ENCODE data around the gene DUSP19.

GRCh38 chr2:183134016-183134415, 55.5 kb downstream of the DUSP19 start:
- TF ChIP-seq, protein P1, sequence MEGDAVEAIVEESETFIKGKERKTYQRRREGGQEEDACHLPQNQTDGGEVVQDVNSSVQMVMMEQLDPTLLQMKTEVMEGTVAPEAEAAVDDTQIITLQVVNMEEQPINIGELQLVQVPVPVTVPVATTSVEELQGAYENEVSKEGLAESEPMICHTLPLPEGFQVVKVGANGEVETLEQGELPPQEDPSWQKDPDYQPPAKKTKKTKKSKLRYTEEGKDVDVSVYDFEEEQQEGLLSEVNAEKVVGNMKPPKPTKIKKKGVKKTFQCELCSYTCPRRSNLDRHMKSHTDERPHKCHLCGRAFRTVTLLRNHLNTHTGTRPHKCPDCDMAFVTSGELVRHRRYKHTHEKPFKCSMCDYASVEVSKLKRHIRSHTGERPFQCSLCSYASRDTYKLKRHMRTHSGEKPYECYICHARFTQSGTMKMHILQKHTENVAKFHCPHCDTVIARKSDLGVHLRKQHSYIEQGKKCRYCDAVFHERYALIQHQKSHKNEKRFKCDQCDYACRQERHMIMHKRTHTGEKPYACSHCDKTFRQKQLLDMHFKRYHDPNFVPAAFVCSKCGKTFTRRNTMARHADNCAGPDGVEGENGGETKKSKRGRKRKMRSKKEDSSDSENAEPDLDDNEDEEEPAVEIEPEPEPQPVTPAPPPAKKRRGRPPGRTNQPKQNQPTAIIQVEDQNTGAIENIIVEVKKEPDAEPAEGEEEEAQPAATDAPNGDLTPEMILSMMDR (IDR thresholded peaks at IDR 0.05 in 8 of 11, conservative IDR thresholded peaks at IDR 0.05 in 3 of 11) = no peak
- no peak for TF ChIP-seq POLR2A (IDR thresholded peaks at IDR 0.05)
